G401.6 (cell line): ENCODE data around the gene OTOF.

Experiments
- FAIRE-seq: peaks from 2 replicates; lab custom pipeline; 2012; peaks lifted over from hg19 to GRCh38; lab: Jason Lieb, UNC

Gene OTOF

GRCh38 chr2:26477911-26478253, at the start of gene OTOF:
Gene OTOF, minus strand, starts transcription at chr2:26478124.
- FAIRE-seq = no peak

DNA sequence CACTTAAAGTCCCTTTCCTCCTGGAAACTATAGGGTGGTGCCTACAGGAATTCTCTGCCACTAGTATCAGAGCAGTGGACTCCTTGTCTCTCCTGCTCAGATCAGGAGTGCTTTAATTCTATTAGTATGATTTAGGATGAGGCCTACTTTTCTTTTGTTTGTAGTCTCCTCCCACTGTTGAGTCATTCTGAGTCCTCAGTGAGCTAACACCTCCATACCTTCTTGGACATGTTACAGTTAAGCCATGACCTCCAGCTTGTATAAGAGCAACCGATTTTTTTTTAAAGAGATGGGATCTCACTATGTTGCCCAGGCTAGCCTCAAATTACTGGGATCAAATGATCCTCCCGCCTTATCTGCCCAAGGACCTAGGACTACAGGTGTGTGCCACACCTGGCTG, 48.7 kb upstream of the OTOF start:
- FAIRE-seq = no peak

DNA sequence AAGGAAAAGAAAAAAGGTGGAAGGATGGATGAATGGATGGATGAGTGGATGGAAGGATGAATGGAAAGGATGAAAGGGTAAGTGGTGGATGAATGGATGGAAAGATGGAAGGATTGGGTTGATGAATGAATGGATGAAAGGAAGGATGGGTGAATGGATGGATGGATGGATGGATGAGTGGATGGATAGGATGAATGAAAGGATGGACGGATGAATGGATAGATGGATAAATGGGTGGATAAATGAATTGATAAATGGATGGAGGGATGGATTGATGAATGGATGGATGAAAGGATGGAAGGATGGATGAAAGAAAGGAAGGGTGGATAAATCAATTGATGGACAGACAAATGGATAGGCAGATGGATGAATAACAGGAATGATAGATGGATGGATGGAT, 48.2 kb upstream of the OTOF start:
- FAIRE-seq = no peak

- no peak for FAIRE-seq
Observed at GRCh38 chr2:26523750-26524149, 45.8 kb upstream of the OTOF start.

DNA sequence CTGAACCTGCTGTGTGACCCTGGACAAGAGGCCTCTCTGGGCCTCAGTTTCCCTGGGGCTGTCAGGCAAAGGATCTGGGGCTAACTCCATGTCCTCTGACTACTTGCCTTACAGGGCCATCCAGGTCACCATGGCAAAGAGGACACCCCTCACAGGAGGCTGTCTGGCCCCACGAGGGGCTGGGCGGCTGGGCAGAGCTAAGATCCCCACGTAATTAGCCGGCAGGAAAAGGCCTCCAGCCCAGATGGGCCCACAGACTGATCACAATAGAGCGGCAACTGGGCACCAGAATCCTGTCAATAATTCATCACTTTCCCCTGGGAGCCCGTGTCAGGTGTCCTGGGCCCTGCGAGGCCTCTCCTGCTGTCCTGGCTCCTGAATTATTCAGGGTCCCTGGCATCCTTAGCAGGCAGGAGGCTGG, 44.8 kb upstream of the OTOF start:
- FAIRE-seq = no peak

GRCh38 chr2:26522325-26522724, 44.4 kb upstream of the OTOF start:
- FAIRE-seq = no peak

DNA sequence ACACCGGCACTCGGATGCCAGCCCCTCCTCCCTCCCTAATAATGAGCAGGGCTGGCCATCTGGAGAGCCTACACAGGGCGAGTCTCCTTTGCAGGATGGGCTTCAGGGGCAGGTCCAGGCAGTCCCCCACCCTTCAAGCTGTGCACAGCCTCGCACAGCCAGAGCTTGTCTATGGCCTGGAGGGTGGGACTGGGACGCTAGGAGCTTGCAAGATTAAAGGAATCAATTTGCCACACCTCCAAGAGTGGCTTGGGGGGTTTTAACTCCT, 43.9 kb upstream of the OTOF start:
- FAIRE-seq = no peak

DNA sequence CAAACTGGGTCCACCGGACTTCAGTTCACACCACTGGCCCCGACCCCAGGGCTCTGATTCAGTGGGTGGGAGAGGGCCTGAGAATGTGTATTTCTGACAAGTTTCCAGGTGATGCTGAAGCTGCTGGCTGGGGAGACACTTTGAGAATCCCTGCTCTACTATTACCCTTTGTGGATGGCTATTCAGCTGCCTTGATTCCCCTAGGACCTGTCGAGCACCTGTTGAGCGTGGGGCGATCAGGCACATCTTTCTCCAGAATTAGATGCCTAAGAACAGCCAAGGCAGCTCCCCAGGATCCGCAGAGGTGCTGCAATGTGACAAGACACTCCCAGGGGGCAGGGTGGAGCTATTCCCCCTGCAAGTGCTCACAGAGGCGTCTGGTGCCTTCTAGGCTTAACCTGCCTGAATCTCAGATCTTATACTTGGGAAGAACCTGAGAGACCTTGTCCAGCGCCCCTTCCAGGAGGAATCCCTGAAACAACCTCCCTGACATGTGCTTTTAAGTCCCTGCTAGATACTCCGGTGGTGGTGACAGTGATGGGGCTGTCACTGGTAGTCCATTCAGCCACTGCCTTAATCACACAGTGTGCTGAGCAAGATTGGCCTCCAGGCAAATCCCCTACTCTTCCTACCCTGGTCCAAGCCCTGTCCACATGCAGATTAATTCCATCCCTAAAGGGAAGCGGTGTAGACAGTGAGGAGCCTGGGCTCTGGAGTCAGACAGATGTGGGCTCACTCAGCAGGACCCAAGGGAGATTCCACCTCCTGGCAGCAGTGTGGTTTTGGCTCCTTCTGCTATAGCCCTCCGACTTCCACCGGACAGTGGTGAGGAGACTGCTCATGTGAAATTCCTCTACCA, 43.4 kb upstream of the OTOF start:
- FAIRE-seq = no peak

DNA sequence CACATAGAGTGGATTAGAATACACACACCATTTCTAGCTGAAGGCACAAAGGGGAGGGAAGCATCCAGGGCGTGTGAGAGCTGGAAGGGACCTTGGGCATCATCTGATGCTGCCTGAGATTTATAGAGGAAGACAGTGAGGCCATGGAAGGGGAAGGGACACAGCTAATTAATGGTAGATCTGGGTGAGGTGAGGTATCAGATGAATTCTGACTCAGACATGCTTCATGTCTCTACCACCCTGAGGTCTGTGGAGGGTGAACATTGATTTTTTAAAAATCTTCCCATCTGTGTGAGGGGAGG, 42.2 kb upstream of the OTOF start:
- FAIRE-seq = no peak

- FAIRE-seq = no peak
Observed at GRCh38 chr2:26519396-26520147, 41.6 kb upstream of the OTOF start.

GRCh38 chr2:26516781-26517180, 38.9 kb upstream of the OTOF start:
- no peak for FAIRE-seq

GRCh38 chr2:26516246-26516645, 38.3 kb upstream of the OTOF start:
- FAIRE-seq = no peak

- no peak for FAIRE-seq
Observed at GRCh38 chr2:26515771-26516170, 37.8 kb upstream of the OTOF start.

DNA sequence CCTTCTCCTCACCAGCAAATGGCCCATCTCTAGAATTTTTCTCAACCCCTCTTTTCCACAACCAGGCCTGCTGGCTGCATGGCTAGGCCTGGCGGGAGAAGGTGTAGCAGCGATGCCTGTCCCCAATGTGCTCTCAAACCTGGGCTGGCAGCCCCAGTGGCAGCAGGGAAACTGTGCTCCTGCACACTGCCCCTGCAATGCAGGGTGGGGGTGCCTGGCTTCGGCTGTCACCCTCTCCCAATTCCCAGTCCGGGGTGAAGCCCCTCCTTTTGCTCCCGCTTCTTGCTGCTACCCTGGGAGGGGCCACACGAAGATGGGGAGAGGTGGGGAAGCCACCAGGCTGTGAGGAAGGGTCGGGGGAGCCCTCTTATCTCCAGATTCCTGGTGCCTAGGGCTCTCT, 36.1 kb upstream of the OTOF start:
- FAIRE-seq = no peak

DNA sequence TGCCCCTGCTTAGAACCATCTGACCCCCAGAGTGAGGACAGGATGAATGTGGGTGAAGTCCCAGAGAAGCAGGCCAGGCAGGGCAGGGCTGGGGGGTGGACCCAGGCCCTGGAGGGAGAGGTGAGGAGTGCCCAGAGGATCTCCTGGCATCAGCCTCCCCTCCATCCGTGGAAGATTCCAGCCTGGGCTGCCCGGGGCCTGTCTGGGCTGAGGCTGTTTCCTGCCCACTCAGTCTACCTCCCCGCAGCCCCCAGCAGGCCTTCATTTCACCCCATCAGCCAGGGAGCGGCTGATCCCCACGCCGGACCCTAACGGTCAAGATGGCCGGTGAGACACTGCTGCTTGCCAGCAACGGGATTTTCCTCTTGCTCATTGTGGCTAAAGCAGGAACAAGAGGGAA, 35.3 kb upstream of the OTOF start:
- no peak for FAIRE-seq

- no peak for FAIRE-seq
Observed at GRCh38 chr2:26511466-26511865, 33.5 kb upstream of the OTOF start.

DNA sequence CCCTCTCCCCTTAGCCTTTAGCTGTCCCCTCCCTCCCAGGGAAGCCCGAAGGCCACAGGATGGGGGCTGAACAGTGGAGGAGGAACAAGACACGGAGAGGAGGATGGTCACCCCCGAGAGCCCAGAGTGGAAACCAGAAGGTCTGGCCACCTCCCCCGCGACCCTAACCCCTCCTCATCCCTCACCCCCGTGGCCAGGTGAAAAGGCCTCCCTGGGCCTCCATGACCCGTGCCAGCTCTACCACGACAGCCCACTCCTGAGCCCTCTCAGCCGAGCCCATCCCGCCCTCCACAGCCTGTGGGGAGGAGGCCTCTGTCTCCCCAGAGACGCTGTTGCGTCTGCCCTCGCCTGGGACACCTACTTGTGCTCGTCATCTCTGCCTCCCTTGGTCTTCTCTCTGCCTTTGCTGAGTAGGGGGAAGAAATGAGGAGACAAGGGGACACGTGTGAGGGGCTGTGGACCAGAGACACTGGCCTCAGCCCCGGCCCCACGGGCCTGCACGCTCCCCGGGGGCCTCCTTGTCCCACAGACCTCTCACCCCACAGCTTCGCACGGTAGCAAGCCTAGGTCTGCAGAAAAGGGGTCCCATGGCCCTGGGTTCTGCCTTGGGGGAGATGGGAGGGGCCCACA, 32.5 kb upstream of the OTOF start:
- no peak for FAIRE-seq

GRCh38 chr2:26509141-26509540, 31.2 kb upstream of the OTOF start:
- no peak for FAIRE-seq

- no peak for FAIRE-seq
Observed at GRCh38 chr2:26507932-26508331, 30.0 kb upstream of the OTOF start.

- FAIRE-seq = no peak
Observed at GRCh38 chr2:26507088-26507487, 29.2 kb upstream of the OTOF start.

DNA sequence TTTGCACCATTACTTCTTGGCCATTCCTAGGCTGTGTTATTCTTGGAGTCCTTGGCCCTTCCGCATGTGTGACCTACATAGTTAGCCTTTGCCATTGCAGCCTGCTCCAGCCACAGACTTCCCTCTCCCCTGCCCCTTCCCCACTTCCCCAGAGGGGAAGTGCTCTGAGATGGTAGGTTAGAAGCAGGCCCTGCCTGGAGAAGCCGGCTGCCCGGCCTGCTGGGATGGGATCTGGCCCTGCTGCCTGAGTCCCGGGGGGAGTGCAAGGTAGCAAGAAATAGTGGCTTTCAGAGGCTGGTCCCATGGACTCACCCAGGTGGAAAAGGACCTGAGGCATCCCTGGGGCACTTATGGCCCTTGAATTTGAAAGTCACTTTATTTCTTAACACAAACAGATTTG, 28.4 kb upstream of the OTOF start:
- no peak for FAIRE-seq

- no peak for FAIRE-seq
Observed at GRCh38 chr2:26504002-26504401, 26.1 kb upstream of the OTOF start.

- FAIRE-seq = no peak
Observed at GRCh38 chr2:26503231-26503880, 25.4 kb upstream of the OTOF start.
